Stimulated activated CD8-positive, alpha-beta memory T cell treated with anti-CD3 and anti-CD28 coated beads, Interleukin-15, amount 100 ng/mL, for 48 hours (primary cell): ENCODE results near the gene WBP2NL.
A peak's percentile ranks its signal among the peaks of the same experiment; 100 is the strongest.
"Not testable (repeated sequence)": the region's sequence is repeated elsewhere in the genome, so short reads cannot be mapped to it uniquely, and the experiment has no call there.

Source experiments
- DNase-seq, 2 donors: peaks; one replicate each; pipeline ENCODE4 v3.0.0-alpha.2; 2020; ENCODE audit warnings: low read depth in 2 of 2

WBP2NL gene

GRCh38 chr22:41998361-41999261 lies at the start of gene WBP2NL:
WBP2NL (plus strand) TSS chr22:41998788; CDS start chr22:41998819, 31 bp downstream.
- DNase-seq: peak; percentile 73 to 77

DNA sequence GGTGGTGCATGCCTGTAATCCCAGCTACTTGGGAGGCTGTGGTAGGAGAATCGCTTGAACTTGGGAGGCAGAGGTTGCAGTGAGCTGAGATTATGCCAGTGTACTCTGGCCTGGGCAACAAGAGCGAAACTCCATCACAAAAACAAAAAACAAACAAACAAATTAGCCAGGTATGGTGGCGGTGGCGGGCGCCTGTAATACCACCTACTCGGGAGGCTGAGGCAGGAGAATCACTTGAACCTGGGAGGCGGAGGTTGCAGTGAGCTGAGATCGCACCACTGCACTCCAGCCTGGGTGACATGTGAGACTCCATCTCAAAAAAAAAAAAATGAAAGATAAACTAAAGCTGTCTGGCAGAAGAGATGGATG lies 49.7 kb upstream of the WBP2NL start:
- not testable (repeated sequence) for DNase-seq

GRCh38 chr22:41949297-41949965 lies 49.2 kb upstream of the WBP2NL start:
- no peak for DNase-seq

- DNase-seq: no peak
These were observed 46.6 kb upstream of the WBP2NL start, which contains the start of gene SMIM45 for GRCh38 chr22:41951898-41952474. SMIM45 (plus strand) TSS chr22:41952150.

- no peak for DNase-seq
These were observed 45.9 kb upstream of the WBP2NL start for GRCh38 chr22:41952713-41953112.

- DNase-seq: no peak
These were observed 40.5 kb upstream of the WBP2NL start for GRCh38 chr22:41957941-41958556.

DNA sequence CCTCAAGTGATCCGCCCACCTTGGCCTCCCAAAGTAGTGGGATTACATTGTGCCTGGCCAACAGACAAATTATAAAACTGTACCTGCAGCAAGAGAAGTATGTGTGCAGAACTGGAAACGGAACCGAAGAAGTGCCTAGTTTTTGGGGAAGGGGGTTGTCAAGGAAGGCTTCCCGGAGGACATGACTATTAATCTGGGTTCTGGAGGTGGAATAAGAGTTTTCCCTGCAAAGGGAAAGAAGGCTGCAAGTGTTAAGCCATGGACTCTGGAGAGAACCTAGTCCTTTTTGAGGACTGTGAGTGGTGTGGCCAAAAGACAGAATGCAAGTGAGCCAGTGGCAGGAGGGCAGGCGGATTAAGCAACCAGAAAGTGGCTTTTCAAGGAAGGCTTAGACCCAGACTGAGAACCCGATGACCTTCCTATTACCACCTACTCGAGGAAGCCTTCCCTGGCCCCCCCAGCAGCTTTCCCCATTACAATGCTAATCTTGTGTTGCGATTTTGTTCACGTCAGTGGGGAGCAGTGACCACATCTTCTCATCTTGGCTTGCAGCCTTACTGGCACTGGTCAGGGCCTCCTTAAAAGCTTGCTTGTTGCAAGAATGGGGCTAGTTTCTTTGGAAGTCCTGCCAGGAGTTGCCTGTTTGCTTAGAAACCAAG lies 35.0 kb upstream of the WBP2NL start:
- no peak for DNase-seq

DNA sequence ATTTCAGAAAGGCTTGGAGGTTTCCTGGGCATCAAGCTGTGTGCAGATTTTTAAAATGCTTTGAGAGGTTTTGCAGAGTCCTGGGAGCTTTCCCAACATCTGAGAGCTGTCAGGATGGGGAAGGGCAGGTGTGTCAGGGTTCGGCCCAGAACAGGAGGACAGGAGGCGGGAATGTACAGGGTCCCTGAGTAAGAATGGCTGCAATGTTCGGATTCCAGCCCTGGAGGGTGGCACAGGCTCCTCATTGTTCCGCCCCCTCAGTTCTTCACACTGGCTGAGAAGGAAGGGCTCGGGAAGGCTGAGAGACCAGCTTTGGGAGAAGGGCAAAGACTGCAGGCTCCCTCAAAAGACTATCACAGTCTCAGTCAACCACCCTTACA lies 34.5 kb upstream of the WBP2NL start:
- DNase-seq: no peak

GRCh38 chr22:41966225-41966606 lies 32.4 kb upstream of the WBP2NL start:
- DNase-seq: no peak

DNA sequence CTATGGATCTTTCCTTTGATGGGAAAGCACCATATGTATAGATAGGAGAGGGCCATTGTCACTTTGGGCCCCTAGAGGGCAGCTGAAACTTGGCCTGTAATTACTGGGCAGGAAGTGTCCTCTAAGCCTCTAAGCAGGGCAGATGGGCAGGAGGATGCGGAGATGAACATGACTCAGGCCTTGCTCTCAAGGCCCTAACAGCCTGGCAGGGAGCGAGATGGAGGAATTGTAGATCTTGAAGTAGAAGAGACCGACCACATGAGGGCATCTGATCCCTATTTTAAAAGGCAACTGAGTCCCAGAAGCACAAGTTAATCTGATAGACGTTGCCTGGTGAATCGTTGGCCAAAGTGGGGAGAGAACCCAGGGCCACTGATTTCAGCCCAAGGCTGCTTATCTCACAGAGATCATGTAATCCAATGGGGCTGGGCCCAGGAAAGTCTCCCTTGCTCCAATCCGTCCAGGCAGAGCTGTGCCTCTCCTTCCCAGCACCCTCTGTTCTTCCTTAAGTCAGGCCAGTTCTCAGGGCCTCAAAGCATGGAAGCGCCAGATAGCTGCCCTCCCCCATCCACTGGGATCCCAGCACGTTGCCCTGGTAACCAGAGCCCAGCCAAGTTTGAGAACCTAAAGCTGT lies 31.9 kb upstream of the WBP2NL start:
- DNase-seq: no peak

GRCh38 chr22:41968601-41969000 lies 30.0 kb upstream of the WBP2NL start:
- no peak for DNase-seq

DNA sequence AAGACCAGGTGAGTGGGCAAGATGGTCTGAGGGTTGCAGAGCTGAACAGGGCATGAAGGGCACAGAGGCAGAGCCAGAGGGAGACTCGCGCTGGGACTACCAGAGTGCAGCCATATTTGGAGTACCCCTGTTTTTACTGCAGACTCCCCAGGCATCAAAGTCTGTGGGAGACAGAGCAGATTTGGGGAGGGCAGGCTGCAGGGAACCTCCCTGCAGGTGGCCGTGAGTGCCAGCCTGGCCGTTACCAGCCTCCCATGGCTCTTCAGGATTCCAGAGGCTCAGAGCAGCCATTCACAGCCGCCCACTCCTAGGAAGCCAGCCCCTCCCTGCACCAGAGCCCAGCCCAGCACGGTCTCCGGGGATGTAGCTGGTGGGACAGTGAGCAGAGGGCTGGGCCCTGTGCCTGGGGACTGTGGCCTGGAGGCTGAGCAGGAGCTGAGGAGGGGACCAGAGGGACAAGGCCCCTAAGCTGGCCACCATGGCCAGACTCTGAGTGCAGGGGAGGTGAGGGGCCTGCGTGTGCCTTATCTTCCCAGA lies 29.4 kb upstream of the WBP2NL start, which contains the start of gene SEPTIN3:
Gene SEPTIN3 (plus strand): TSS at position 334 of the 537 bp plus-strand sequence. CDS start 2,050 bp downstream, outside the sequence.
- DNase-seq: no peak

- DNase-seq: no peak
These were observed 28.0 kb upstream of the WBP2NL start for GRCh38 chr22:41970601-41971000.

DNA sequence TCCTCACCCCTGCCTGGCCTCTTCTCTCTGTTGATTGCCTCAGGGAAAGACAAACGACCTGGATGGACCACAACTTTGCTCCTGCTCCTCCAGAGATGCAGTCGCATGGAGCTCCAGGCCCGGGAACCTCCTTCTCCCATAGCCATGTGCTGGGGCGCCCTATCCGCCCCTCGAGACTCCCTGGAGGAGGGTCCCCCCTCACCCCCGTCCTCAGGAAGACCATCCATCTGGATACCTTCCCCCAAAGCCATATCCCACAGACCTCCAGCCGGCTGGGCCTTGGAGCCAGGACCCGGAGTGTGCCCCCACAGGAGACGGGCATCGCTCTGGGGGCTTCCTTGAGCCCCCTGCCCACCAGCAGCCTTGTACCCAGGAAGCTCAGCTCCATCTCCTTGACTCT lies 27.2 kb upstream of the WBP2NL start:
- DNase-seq: no peak

GRCh38 chr22:41974691-41975290 lies 23.8 kb upstream of the WBP2NL start:
- DNase-seq: no peak

GRCh38 chr22:41975299-41976069 lies 23.1 kb upstream of the WBP2NL start:
- no peak for DNase-seq

DNA sequence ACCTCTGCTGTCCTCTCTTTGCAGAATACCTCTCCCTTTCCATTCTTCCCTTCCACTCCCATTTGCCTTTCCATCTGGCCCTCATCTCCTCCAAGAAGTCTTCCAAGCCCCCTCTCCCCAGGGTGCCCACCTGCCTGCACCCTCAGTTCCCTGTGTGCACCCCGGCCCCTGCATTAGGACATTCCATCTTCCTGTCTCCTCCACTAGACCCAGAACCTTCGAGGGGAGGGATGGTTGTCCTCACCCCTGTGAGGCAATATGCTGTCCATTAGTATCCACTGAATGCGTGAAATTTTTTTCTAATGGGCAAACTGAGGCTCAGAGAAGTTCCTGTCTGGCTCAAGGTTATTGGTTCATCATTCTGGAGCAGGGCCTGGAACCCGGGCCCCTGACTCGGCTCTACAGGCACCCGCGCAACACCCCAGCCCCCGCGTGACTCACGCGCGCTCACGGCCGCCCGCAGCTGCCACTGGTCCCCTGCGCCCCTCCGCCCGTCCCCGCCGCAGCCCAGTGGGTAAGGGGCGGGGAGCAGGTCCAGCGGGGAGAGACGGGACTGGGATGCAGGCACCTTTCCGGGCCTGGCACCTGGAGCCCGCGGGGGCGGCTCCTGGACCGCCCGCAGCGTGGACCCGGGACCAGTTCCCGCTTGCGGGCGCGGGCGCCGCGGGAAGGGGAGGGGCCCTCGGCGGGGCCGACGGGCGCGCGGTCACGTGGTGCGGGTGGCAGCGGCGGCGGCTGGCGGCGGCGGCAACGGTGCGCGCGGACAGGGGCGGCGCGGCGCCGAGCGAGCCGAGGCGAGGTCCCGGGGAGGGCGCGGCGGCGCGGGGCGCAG lies 22.3 kb upstream of the WBP2NL start:
- peak in 1 of 2 donors; percentile 19 for DNase-seq

DNA sequence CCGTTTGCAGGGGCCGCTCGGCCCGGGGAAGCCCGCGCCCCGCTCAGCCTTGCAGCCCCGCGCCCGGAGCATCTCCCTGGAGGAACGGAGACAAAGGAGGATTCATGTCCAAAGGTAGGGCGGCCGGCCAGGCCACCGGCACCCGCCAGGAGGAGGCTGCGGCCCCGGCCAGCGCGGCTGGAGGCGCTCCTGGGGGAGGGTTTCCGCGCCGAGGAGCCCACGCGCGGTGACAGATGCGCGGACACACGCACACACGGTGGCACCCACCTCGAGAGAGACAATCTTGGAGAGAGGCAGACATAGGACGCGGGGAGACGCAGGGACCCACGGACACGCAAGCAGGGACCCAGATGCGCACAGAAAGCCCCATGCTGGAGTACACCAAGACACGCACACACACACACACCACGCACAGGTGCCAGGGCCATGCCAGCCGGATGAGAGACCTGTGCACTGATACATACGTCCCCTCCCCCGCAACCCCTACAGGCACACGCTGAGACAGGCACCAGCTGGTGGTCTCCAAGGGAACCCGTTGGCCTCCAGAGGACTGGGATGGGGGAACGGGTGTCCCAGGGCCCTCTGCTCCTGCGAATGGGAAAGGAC lies 21.5 kb upstream of the WBP2NL start:
- DNase-seq: no peak
